Left ventricle myocardium inferior (tissue), 1 donor: Measurements from ENCODE around the gene SOX13. TPM values are rescaled to one million over a fixed set of nuclear protein-coding genes. Genes with fewer than 3 reads are reported as not detected.
A peak's percentile ranks its signal among the peaks of the same experiment; 100 is the strongest.

Source experiments
- DNase-seq: peaks from one replicate; pipeline ENCODE4 v3.0.0-alpha.2; 2020
- H3K27ac ChIP-seq: fragments of 200-600 bp; replicated peaks from 2 replicates; pipeline ENCODE4 v1.8.0; 2021
- H3K27me3 ChIP-seq: fragments of 200-600 bp; 2 replicates; pipeline ENCODE4 v1.8.0; 2021; ENCODE audit warnings: low read depth
- H3K36me3 ChIP-seq: fragments of 200-600 bp; 2 replicates; pipeline ENCODE4 v1.8.0; 2021
- H3K4me1 ChIP-seq: fragments of 200-600 bp; 2 replicates; pipeline ENCODE4 v1.8.0; 2021
- H3K4me3 ChIP-seq: fragments of 200-600 bp; 2 replicates; pipeline ENCODE4 v1.8.0; 2021; ENCODE audit warnings: mild to moderate bottlenecking, moderate library complexity
- H3K9me3 ChIP-seq: fragments of 200-600 bp; replicated peaks from 2 replicates; pipeline ENCODE4 v1.8.0; 2021
- CTCF ChIP-seq: fragments of 200-600 bp; IDR thresholded peaks from 2 replicates; pipeline ENCODE4 v1.8.0; 2021; ENCODE audit warnings: antibody characterized with exemption, mild to moderate bottlenecking, borderline replicate concordance
- intact Hi-C: fragments of 100-400 bp; cut with micrococcal nuclease; formaldehyde crosslinking; loops from one replicate; pipeline ENCODE4 v1.11.0; 2022
- total RNA-seq: library from RNA; stranded (reverse); fragmentation: NEBNext Ultra II Directional; extraction: Animal tissue kit (Norgen Biotek cat#: 25700); gene quantifications from one replicate; pipeline ENCODE4 v1.2.1, GENCODE V29; 2021
- donor health status: DM: no; HTN: yes; CAD: no; lungs with severe emphysema.

SOX13 gene
- total RNA-seq, 1 donor from 2014 or later: 13.1 TPM

DNA sequence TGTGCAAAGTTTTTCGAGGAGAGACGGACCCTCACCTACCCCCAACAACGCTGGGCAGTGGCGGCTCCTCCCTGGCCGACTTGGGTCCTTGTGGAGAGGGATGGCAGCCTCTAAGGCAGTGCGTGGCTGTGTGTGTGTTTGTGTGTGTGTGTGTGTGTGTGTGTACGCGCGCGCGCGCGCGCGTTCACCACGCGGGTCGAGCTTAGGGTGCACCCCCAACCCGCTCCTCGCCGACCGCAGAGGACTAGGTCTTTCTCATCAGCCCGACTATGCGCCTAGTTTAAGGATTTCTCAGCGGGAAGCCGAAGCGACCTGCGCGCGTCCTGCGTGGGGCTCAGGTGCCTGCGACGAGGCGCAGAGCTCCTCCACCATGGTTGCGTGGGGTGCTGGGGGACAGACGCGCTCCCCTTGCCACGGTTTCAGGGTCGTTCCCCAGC lies 940 bp downstream of the SOX13 start:
- Histone ChIP-seq H3K9me3 (no peaks in the 10 kb centered on the region), H3K27ac (peak overlapping the region; percentile 90), H3K4me1 (peaks cover 68% of the 10 kb centered on the region), H3K4me3 (peak overlapping the region; percentile 85), H3K27me3 (no peaks in the 10 kb centered on the region), H3K36me3 (no peaks in the 10 kb centered on the region)
- intact Hi-C loops: no loop called here
- no peak for TF ChIP-seq CTCF
- DNase-seq: no peak

GRCh38 chr1:204074274-204075138 lies 1.6 kb downstream of the SOX13 start:
- H3K4me1 ChIP-seq: peaks cover 74% of the 10 kb centered on the region
- intact Hi-C loops: no loop called here
- no peaks in the 10 kb centered on the region for H3K9me3 ChIP-seq
- H3K36me3 ChIP-seq: no peaks in the 10 kb centered on the region
- peak; percentile 81 for DNase-seq
- no peaks in the 10 kb centered on the region for H3K27me3 ChIP-seq
- TF ChIP-seq CTCF: peak; percentile 14
- peak overlapping the region; percentile 85 for H3K4me3 ChIP-seq
- H3K27ac ChIP-seq: peak overlapping the region; percentile 90

- H3K27ac ChIP-seq: peak overlapping the region; percentile 90
- no peaks in the 10 kb centered on the region for H3K36me3 ChIP-seq
- peak overlapping the region; percentile 85 for H3K4me3 ChIP-seq
- DNase-seq: no peak
- intact Hi-C loops: no loop called here
- peaks cover 81% of the 10 kb centered on the region for H3K4me1 ChIP-seq
- H3K27me3 ChIP-seq: no peaks in the 10 kb centered on the region
- H3K9me3 ChIP-seq: no peaks in the 10 kb centered on the region
- TF ChIP-seq CTCF: peak; percentile 2
Observed at GRCh38 chr1:204075139-204075521, 2.2 kb downstream of the SOX13 start.

GRCh38 chr1:204075890-204076846 lies 3.3 kb downstream of the SOX13 start:
- Histone ChIP-seq H3K36me3 (no peaks in the 10 kb centered on the region), H3K4me1 (peaks cover 91% of the 10 kb centered on the region), H3K27ac (peak overlapping the region; percentile 90), H3K27me3 (no peaks in the 10 kb centered on the region), H3K9me3 (no peaks in the 10 kb centered on the region), H3K4me3 (peak overlapping the region; percentile 85)
- TF ChIP-seq CTCF: no peak
- intact Hi-C loops: no loop called here
- no peak for DNase-seq

DNA sequence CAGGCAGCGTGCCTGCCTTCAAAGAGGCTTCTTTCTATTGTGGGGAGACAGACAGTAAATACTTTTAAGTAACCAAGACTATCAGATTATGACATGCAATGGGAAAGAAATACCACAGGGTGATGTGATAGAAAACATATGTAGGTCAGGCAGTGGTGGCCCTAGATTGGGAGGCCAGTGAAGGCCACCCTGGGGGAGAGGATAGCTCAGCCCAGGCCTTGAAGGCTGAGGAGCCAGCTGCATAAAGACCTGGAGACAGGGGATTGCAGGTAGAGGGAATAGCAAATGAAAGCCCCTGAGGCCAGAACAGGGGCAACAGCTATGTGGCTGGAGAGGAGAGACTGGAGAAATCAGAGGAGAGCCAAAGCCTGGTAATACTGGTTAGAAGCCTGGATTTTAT lies 4.0 kb downstream of the SOX13 start:
- Histone ChIP-seq H3K27ac (peak overlapping the region; percentile 90), H3K36me3 (no peaks in the 10 kb centered on the region), H3K9me3 (no peaks in the 10 kb centered on the region), H3K4me3 (no peak overlapping the region), H3K27me3 (no peaks in the 10 kb centered on the region), H3K4me1 (peaks cover 98% of the 10 kb centered on the region)
- DNase-seq: no peak
- no peak for TF ChIP-seq CTCF
- intact Hi-C loops: no loop called here
